Hair follicular keratinocyte (primary cell): ENCODE measurements around the gene LCMT1. TPM values are rescaled to one million over a fixed set of nuclear protein-coding genes. Genes with fewer than 3 reads are reported as not detected.

Source experiments
- total RNA-seq: library from RNA; depleted of rRNA; stranded (reverse); fragments of >200 nt; gene quantifications from 2 replicates; pipeline ENCODE4 v1.2.3, GENCODE V29; 2015

Gene LCMT1
- total RNA-seq = 35.2 and 38.3 TPM in 2 replicates

DNA sequence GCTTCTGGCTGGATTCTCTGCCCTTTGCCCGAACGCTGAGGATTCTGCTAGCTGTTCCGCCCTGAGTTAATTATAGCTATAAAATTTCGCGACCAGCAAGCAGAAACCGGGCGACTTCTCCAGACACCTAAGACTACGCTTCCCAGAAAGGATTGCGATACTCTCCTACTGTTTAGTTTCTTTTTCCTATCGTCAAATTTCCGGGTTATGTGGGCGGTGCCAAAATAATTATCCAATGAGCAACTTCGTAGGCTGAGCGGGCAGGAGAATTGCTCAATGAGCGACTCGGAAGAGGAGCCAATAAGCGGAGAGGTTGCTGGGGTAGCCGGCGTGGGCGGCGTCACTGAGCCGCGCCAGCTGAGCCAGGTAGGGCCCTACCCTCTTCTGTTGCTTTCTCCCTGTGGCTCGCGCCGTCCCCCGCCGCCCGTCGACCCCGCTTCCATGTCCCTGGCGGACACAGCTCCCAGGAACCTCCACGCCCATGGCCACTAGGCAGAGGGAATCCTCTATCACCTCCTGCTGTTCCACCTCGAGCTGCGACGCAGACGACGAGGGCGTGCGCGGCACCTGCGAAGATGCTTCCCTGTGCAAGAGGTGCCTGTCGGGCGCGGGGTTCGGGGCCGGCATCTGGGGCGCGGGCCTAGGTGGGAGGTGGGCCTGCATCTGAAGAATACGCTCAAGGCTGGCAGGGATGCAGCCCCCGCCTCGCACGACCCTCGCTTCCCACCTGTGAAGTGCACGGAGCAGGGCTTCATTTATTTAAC, at the start of gene LCMT1:
Gene LCMT1 (plus strand): TSS at position 340 of the 764 bp plus-strand sequence. CDS start 142 bp downstream, at position 482.

Other genes starting within 250 kb of the LCMT1 start
- gene ARHGAP17, start 96.4 kb upstream of the LCMT1 start, total RNA-seq = 7.7 and 12.0 TPM in 2 replicates
- gene AQP8, start 105.2 kb downstream of the LCMT1 start, total RNA-seq = not detected in 2 replicates
- 1.0 and 2.2 TPM in 2 replicates for gene ZKSCAN2, start 146.1 kb downstream of the LCMT1 start, total RNA-seq